PC-3 (cell line): Measurements from ENCODE around the gene ASMTL.

ENCODE experiments used
- CTCF ChIP-seq: fragments of 300-600 bp; sonication (generic); conservative IDR thresholded peaks from 2 replicates; pipeline ENCODE4 v1.5.1; 2017; ENCODE audit warnings: antibody characterized with exemption, low read depth, mild to moderate bottlenecking, low read length
- EZH2phosphoT487 ChIP-seq: fragments of 300-600 bp; sonication (generic); IDR thresholded peaks from 2 replicates; pipeline ENCODE4 v1.6.1; 2018; ENCODE audit warnings: mild to moderate bottlenecking, antibody characterized with exemption, low read length, borderline replicate concordance

GRCh38 chrX:1463581-1463980, 10.9 kb upstream of the ASMTL start:
- no peak for TF ChIP-seq CTCF
- no peak for TF ChIP-seq EZH2phosphoT487
